Measurements from ENCODE around the gene ADGRE1. TPM values are rescaled to one million over a fixed set of nuclear protein-coding genes. Genes with fewer than 3 reads are reported as not detected.

ADGRE1 gene
- total and polyA plus RNA-seq, 2 of the 8 experiments (the other 6 are each of a cell fraction or from before 2014, with no cell fraction given), result not detected

- TF ChIP-seq CHD7 (IDR thresholded peaks at IDR 0.05; ENCODE audit: insufficient replicate concordance, low read length) (no peak), RNF2 (IDR thresholded peaks at IDR 0.05; ENCODE audit: borderline replicate concordance, low read depth, low read length, missing control alignments, poor library complexity, severe bottlenecking) (no peak), GABPA (IDR thresholded peaks at IDR 0.05; ENCODE audit: borderline replicate concordance, insufficient read depth, low read length) (no peak), NANOG (IDR thresholded peaks at IDR 0.05; ENCODE audit: insufficient read depth, low read depth, low read length, poor library complexity, severe bottlenecking) (no peak), TAF1 (IDR thresholded peaks at IDR 0.05; ENCODE audit: low read depth, low read length) (no peak), PHF8 (conservative IDR thresholded peaks at IDR 0.05; ENCODE audit: low read depth, low read length) (no peak), KDM4A (IDR thresholded peaks at IDR 0.05; ENCODE audit: low read depth, low read length, severe bottlenecking) (no peak), RBBP5 (IDR thresholded peaks at IDR 0.05; ENCODE audit: borderline replicate concordance, low read depth, low read length) (no peak)
- TF ChIP-seq, protein P1, sequence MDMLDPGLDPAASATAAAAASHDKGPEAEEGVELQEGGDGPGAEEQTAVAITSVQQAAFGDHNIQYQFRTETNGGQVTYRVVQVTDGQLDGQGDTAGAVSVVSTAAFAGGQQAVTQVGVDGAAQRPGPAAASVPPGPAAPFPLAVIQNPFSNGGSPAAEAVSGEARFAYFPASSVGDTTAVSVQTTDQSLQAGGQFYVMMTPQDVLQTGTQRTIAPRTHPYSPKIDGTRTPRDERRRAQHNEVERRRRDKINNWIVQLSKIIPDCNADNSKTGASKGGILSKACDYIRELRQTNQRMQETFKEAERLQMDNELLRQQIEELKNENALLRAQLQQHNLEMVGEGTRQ (IDR thresholded peaks at IDR 0.05; ENCODE audit: low read length), result no peak
These were observed 37.5 kb upstream of the ADGRE1 start (continued) for GRCh38 chr19:6849876-6850275.

Data from H1 (cell line).